ENCODE measurements around the gene DTNB. TPM values are rescaled to one million over a fixed set of nuclear protein-coding genes. Genes with fewer than 3 reads are reported as not detected.

The DTNB gene
- total RNA-seq, 1 donor from 2014 or later: 12.0 TPM

DNA sequence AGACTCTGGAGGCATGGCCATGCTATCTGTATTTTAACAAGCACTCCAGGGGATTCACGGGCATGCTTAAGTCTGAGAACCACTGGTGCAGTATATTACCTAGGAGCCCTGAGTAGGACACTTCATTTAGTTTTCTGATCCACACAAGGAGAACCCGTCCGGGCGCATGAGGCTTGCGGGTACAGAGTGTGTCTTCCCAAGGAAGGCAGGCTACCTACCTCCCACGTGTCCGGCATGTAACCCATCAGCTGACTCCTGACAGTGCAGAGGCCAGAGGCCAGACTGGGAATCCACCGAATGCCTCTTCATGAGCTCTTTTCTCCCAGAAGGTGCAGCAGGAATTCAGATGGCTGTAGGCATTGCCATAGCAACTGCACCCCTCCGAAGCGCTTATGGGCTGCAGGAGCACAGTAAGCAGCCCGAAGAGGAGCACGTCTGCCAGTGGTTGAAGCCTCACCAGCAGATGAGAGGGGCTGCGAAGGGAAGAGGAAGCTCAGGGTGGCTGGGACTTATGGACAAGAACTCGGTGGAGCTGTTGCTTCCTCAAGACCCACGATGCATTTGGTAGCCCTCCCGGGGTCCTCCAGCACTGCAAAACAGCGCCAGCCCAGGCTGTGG, 297.9 kb downstream of the DTNB start:
- Mint-ChIP-seq H3K9me3 (ENCODE audit: unreplicated experiment) (no peaks in the 10 kb centered on the region), H3K27me3 (ENCODE audit: unreplicated experiment) (peaks cover 15% of the 10 kb centered on the region), H3K36me3 (ENCODE audit: low read depth, unreplicated experiment) (no peaks in the 10 kb centered on the region), H3K4me3 (ENCODE audit: unreplicated experiment) (no peak overlapping the region), H3K27ac (ENCODE audit: unreplicated experiment) (no peak overlapping the region), H3K4me1 (ENCODE audit: unreplicated experiment) (peaks cover 4% of the 10 kb centered on the region)
- DNase-seq (ENCODE audit: low spot score): no peak
- TF ChIP-seq, protein P1, sequence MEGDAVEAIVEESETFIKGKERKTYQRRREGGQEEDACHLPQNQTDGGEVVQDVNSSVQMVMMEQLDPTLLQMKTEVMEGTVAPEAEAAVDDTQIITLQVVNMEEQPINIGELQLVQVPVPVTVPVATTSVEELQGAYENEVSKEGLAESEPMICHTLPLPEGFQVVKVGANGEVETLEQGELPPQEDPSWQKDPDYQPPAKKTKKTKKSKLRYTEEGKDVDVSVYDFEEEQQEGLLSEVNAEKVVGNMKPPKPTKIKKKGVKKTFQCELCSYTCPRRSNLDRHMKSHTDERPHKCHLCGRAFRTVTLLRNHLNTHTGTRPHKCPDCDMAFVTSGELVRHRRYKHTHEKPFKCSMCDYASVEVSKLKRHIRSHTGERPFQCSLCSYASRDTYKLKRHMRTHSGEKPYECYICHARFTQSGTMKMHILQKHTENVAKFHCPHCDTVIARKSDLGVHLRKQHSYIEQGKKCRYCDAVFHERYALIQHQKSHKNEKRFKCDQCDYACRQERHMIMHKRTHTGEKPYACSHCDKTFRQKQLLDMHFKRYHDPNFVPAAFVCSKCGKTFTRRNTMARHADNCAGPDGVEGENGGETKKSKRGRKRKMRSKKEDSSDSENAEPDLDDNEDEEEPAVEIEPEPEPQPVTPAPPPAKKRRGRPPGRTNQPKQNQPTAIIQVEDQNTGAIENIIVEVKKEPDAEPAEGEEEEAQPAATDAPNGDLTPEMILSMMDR (IDR thresholded peaks at IDR 0.05; ENCODE audit: unreplicated experiment): no peak

DNA sequence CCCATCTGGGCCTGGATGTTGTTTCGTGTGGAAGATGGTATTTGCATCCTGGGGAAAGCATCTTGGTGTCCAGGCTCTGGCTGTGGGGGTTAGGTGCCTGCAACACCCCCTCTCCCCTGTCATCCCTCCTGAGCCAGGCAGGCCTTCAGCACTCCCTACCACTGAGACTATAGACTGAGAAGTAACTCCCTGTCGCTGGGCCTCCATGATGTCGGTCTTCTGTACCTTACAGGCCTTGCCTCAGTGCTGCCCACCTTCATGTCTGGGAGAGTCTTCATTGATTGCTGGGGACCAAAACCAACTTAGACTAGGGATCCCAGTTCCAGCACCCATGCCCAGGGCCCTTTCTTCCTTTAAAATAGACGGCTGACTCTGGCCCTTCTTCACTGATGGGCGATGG, 298.6 kb downstream of the DTNB start:
- Mint-ChIP-seq H3K4me3 (ENCODE audit: unreplicated experiment) (no peak overlapping the region), H3K9me3 (ENCODE audit: unreplicated experiment) (no peaks in the 10 kb centered on the region), H3K4me1 (ENCODE audit: unreplicated experiment) (peaks cover 4% of the 10 kb centered on the region), H3K27me3 (ENCODE audit: unreplicated experiment) (peaks cover 14% of the 10 kb centered on the region), H3K27ac (ENCODE audit: unreplicated experiment) (no peak overlapping the region), H3K36me3 (ENCODE audit: low read depth, unreplicated experiment) (no peaks in the 10 kb centered on the region)
- DNase-seq (ENCODE audit: low spot score): no peak
- TF ChIP-seq, protein P1 (IDR thresholded peaks at IDR 0.05; ENCODE audit: unreplicated experiment): no peak

DNA sequence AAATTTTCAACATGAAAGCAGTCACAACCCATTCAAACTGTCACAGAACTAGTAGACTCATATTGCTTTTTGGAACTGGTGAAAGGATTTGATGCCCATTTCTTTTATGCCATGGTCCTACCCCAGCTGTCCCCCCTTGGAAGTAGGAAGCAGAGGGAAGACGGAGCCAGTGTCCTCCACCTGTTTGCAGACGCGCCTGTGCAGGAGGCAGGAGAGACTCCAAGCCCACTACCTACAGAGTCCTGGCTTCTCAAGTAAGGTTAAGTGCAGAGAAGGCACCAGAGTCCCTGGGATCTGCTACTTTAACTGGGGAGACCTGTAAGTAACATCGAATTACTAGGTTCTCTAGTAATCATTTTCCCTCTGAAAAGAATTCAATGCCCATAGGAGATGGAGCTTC, 299.0 kb downstream of the DTNB start:
- peaks cover 4% of the 10 kb centered on the region for H3K4me1 Mint-ChIP-seq (ENCODE audit: unreplicated experiment)
- no peak overlapping the region for H3K27ac Mint-ChIP-seq (ENCODE audit: unreplicated experiment)

DNA sequence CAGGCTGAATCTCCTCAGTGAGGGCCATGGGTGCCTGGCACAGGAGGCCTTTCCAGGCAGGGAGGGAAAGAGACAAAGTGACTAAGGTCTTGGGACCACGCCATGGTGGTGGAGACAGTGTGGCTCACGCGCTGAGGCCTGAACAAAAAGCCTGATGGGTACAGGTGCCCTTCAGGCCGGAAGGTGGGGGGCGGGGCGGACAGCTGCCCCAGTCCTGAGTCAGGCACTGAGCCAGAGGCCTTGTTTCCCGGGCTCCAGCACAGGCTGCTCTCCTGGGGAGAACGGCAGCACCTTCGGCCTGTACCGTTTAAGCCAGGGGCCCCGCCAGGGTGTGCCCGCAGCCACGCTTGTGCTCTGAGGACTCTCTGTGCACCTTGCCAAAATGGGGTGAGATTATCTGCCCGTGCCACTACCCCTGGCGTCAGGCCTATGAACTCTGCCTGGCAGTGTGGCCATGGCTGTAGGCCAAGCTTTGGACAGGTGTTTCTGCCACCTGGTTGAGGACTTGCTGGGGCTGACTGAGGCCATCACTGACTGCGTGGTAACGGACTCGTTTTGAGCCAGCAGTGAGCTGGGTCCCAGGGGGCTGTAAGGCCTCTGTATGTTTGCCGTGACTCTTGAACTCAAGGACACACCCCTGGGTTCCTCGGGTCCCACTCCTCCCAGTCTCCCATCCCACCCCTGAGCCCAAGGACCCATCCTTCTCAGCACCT, 300.0 kb downstream of the DTNB start:
- Mint-ChIP-seq H3K36me3 (ENCODE audit: low read depth, unreplicated experiment) (no peaks in the 10 kb centered on the region), H3K4me1 (ENCODE audit: unreplicated experiment) (peaks cover 4% of the 10 kb centered on the region), H3K27me3 (ENCODE audit: unreplicated experiment) (peaks cover 13% of the 10 kb centered on the region), H3K9me3 (ENCODE audit: unreplicated experiment) (no peaks in the 10 kb centered on the region), H3K4me3 (ENCODE audit: unreplicated experiment) (no peak overlapping the region), H3K27ac (ENCODE audit: unreplicated experiment) (no peak overlapping the region)
- TF ChIP-seq, protein P1 (IDR thresholded peaks at IDR 0.05; ENCODE audit: unreplicated experiment): no peak
- no peak for DNase-seq (ENCODE audit: low spot score)

More for the DNA sequence above, 299.0 kb downstream of the DTNB start:
- H3K9me3 Mint-ChIP-seq (ENCODE audit: unreplicated experiment): no peaks in the 10 kb centered on the region
- no peak overlapping the region for H3K4me3 Mint-ChIP-seq (ENCODE audit: unreplicated experiment)
- DNase-seq (ENCODE audit: low spot score): no peak
- no peaks in the 10 kb centered on the region for H3K36me3 Mint-ChIP-seq (ENCODE audit: low read depth, unreplicated experiment)
- H3K27me3 Mint-ChIP-seq (ENCODE audit: unreplicated experiment): peaks cover 13% of the 10 kb centered on the region
- TF ChIP-seq, protein P1 (IDR thresholded peaks at IDR 0.05; ENCODE audit: unreplicated experiment): no peak

Data from endothelial cell (in vitro differentiated cells).